HepG2 (cell line): ENCODE measurements around the gene VSNL1. TPM values are rescaled to one million over a fixed set of nuclear protein-coding genes. Genes with fewer than 3 reads are reported as not detected.

ENCODE experiments used
- ATF5 ChIP-seq: sonication (generic); formaldehyde crosslinking; IDR thresholded peaks from 2 replicates; pipeline ENCODE4 v1.4.0; 2020; ENCODE audit warnings: mild to moderate bottlenecking, low read depth, missing genetic modification reagents
- CHCHD3 ChIP-seq: sonication (generic); formaldehyde crosslinking; IDR thresholded peaks from 2 replicates; pipeline ENCODE4 v1.8.0; 2022; ENCODE audit warnings: mild to moderate bottlenecking, missing genetic modification reagents, moderate library complexity
- E2F5 ChIP-seq: sonication (generic); formaldehyde crosslinking; conservative IDR thresholded peaks from 2 replicates; pipeline ENCODE4 v1.4.0; 2020; ENCODE audit warnings: missing genetic modification reagents
- ELF4 ChIP-seq: sonication (generic); formaldehyde crosslinking; IDR thresholded peaks from 2 replicates; pipeline ENCODE4 v1.5.0; 2020; ENCODE audit warnings: missing genetic modification reagents, mild to moderate bottlenecking, moderate library complexity, borderline replicate concordance
- FOXP1 ChIP-seq, 2 experiments: fragments of 450-650 bp in 1 of 2; IDR thresholded peaks; 2 replicates each; pipeline ENCODE4 v1.6.1; 2017 to 2018; ENCODE audit warnings: antibody characterized with exemption in 1 of 2
- GPBP1L1 ChIP-seq: sonication (generic); formaldehyde crosslinking; IDR thresholded peaks from 2 replicates; pipeline ENCODE4 v1.5.0; 2020; ENCODE audit warnings: mild to moderate bottlenecking, missing genetic modification reagents
- HDAC2 ChIP-seq: sonication (generic); formaldehyde crosslinking; IDR thresholded peaks from 2 replicates; pipeline ENCODE4 v1.4.0; 2020; ENCODE audit warnings: missing genetic modification reagents
- IRX3 ChIP-seq: sonication (generic); formaldehyde crosslinking; IDR thresholded peaks from 2 replicates; pipeline ENCODE4 v1.8.1; 2023; ENCODE audit warnings: mild to moderate bottlenecking, low read depth, missing genetic modification reagents, borderline replicate concordance
- KDM5A ChIP-seq: fragments of 200-600 bp; sonication (generic); IDR thresholded peaks from 2 replicates; pipeline ENCODE4 v1.7.0; 2018; ENCODE audit warnings: antibody characterized with exemption, mild to moderate bottlenecking, low read length, borderline replicate concordance
- KLF12 ChIP-seq: sonication (generic); formaldehyde crosslinking; IDR thresholded peaks from 2 replicates; pipeline ENCODE4 v1.4.0; 2020; ENCODE audit warnings: missing genetic modification reagents, borderline replicate concordance
- MTA1 ChIP-seq: sonication (generic); formaldehyde crosslinking; IDR thresholded peaks from 2 replicates; pipeline ENCODE4 v1.4.0; 2020; ENCODE audit warnings: missing genetic modification reagents, mild to moderate bottlenecking, borderline replicate concordance
- MTA3 ChIP-seq: sonication (generic); formaldehyde crosslinking; IDR thresholded peaks from 2 replicates; pipeline ENCODE4 v1.4.0; 2020; ENCODE audit warnings: missing genetic modification reagents
- PAWR ChIP-seq: sonication (generic); formaldehyde crosslinking; IDR thresholded peaks from 2 replicates; pipeline ENCODE4 v1.4.0; 2020; ENCODE audit warnings: missing genetic modification reagents, mild to moderate bottlenecking, borderline replicate concordance
- POLR2AphosphoS2 ChIP-seq: IDR thresholded peaks from 2 replicates; pipeline ENCODE4 v1.6.1; 2011; ENCODE audit warnings: low read depth, low read length, improper control_type of control experiment
- RBM22 ChIP-seq: fragments of 200-400 bp; formaldehyde crosslinking; optimal IDR thresholded peaks from 2 replicates; pipeline ENCODE3; 2017; ENCODE audit warnings: mild to moderate bottlenecking, low read length, moderate library complexity
- RNF219 ChIP-seq: sonication (generic); formaldehyde crosslinking; IDR thresholded peaks from 2 replicates; pipeline ENCODE4 v1.5.0; 2020; ENCODE audit warnings: mild to moderate bottlenecking, missing genetic modification reagents
- RXRB ChIP-seq: IDR thresholded peaks from 2 replicates; pipeline ENCODE4 v1.6.1; 2016; ENCODE audit warnings: borderline replicate concordance, missing genetic modification reagents, missing compliant biosample characterization
- SATB2 ChIP-seq: sonication (generic); formaldehyde crosslinking; IDR thresholded peaks from 2 replicates; pipeline ENCODE4 v1.5.0; 2020; ENCODE audit warnings: missing genetic modification reagents
- SCMH1 ChIP-seq: sonication (generic); formaldehyde crosslinking; IDR thresholded peaks from 2 replicates; pipeline ENCODE4 v1.9.0; 2021; ENCODE audit warnings: missing genetic modification reagents, mild to moderate bottlenecking, borderline replicate concordance
- SMC3 ChIP-seq: IDR thresholded peaks from 2 replicates; pipeline ENCODE4 v1.6.1; 2011; ENCODE audit warnings: low read length, improper control_type of control experiment
- THAP8 ChIP-seq: sonication (generic); formaldehyde crosslinking; IDR thresholded peaks from 2 replicates; pipeline ENCODE4 v1.5.1; 2020; ENCODE audit warnings: missing genetic modification reagents, mild to moderate bottlenecking, borderline replicate concordance
- ZNF577 ChIP-seq: sonication (generic); formaldehyde crosslinking; IDR thresholded peaks from 2 replicates; pipeline ENCODE4 v1.4.0; 2020; ENCODE audit warnings: mild to moderate bottlenecking, low read depth, missing genetic modification reagents, borderline replicate concordance
- ZNF615 ChIP-seq: sonication (generic); formaldehyde crosslinking; IDR thresholded peaks from 2 replicates; pipeline ENCODE4 v1.5.0; 2020; ENCODE audit warnings: mild to moderate bottlenecking, missing genetic modification reagents, borderline replicate concordance
- polyA plus RNA-seq, 8 experiments: library from polyadenylated mRNA; depleted of rRNA in 3 of 8; stranded (reverse) in 7 of 8; unstranded in 1 of 8; fragments of >200 nt; fragmentation: Illumina TruSeq in 4 of 8; extraction: Trizol in 4 of 8; gene quantifications; 2 replicates each; pipeline versions ENCODE4 v1.2.1 to v1.2.3, GENCODE V29; 2011 to 2016; ENCODE audit warnings: low read depth in 4 of 8, missing spikeins in 1 of 8, mixed read lengths in 1 of 8; ENCODE audit not compliant: insufficient read depth in 1 of 8
- total RNA-seq, 5 experiments: library from RNA; depleted of rRNA; stranded (reverse); fragments of >200 nt; fragmentation: Illumina TruSeq; extraction: Trizol; gene quantifications; 2 replicates each; pipeline ENCODE4 v1.2.3, GENCODE V29; 2016; ENCODE audit warnings: low read depth in 1 of 5

VSNL1 gene
- total and polyA plus RNA-seq, 2 of the 13 experiments (the other 11 are each of a cell fraction or from before 2014, with no cell fraction given), result 63.2 to 95.9 TPM

- no peak for TF ChIP-seq MTA3 (CRISPR knock-in tag)
- no peak for TF ChIP-seq ZNF615
- 0 out of 2 replicates have a peak, but pooled peaks have one; percentile 49 for TF ChIP-seq ELF4 (CRISPR knock-in tag)
- TF ChIP-seq KLF12 (CRISPR knock-in tag), result peak; percentile 98
- peak; percentile 83 for TF ChIP-seq RXRB
- peak; percentile 94 for TF ChIP-seq IRX3
- no peak for TF ChIP-seq PAWR
- TF ChIP-seq MTA1, result peak; percentile 92; the same call in 1 of the 2 replicates
- TF ChIP-seq FOXP1 (IDR thresholded peaks at IDR 0.05), result no peak
- no peak for TF ChIP-seq FOXP1 (CRISPR knock-in tag; IDR thresholded peaks at IDR 0.05)
- TF ChIP-seq ATF5 (CRISPR knock-in tag), result no peak
- TF ChIP-seq KDM5A, result no peak; the same call in 1 of the 2 replicates
- TF ChIP-seq RNF219 (CRISPR knock-in tag), result no peak
- peak; percentile 85; the same call in 1 of the 2 replicates for TF ChIP-seq HDAC2
- peak; percentile 89 for TF ChIP-seq E2F5 (CRISPR knock-in tag)
- no peak for TF ChIP-seq POLR2AphosphoS2
- TF ChIP-seq GPBP1L1 (CRISPR knock-in tag), result no peak
- no peak; the same call in 1 of the 2 replicates for TF ChIP-seq SMC3
- TF ChIP-seq SATB2 (CRISPR knock-in tag), result peak; percentile 97; the same call in 1 of the 2 replicates
- peak; percentile 81 for TF ChIP-seq RBM22
- TF ChIP-seq THAP8, result 0 out of 2 replicates have a peak, but pooled peaks have one; percentile 38
- no peak for TF ChIP-seq ZNF577 (CRISPR knock-in tag)
- no peak for TF ChIP-seq SCMH1 (CRISPR knock-in tag)
- TF ChIP-seq CHCHD3 (CRISPR knock-in tag), result no peak
Observed at GRCh38 chr2:17538844-17539554, 1.5 kb upstream of the VSNL1 start (continued).
